Measurements from ENCODE around the gene KRTAP17-1. TPM values are rescaled to one million over a fixed set of nuclear protein-coding genes. Genes with fewer than 3 reads are reported as not detected.

Gene KRTAP17-1
- total RNA-seq, 2 experiments from 2014 or later = not detected

DNA sequence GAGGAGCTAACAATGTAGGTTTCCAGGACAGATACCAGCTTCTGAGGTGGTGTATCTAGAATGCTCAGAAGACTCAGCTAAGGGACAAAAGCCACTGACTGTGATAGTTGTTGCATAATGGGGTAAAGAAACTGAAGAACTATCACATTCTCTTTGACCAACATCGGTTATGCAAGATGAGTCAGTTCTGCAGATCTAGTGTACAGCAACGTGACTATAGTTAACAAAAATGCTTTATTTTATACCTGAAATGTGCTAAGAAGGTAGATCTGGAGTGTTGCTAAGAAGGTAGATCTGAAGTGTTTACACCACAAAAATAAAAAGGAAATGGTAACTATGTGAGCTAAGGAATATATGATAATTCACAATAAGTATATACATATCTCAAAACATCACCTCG is 47.8 kb downstream of the KRTAP17-1 start:
- no peak for DNase-seq (ENCODE audit: low spot score)
- CTCF ChIA-PET (ENCODE audit: unreplicated experiment) = no interaction called here
- no TSS peak for BruUV-seq (replicated peaks)
- Histone ChIP-seq H3K36me3 (ENCODE audit: insufficient read depth, low read length) (no peaks in the 10 kb centered on the region), H3K9me3 (ENCODE audit: low read length) (no peaks in the 10 kb centered on the region), H3K4me1 (ENCODE audit: insufficient read depth, low read length, poor library complexity, severe bottlenecking) (no peaks in the 10 kb centered on the region), H3K79me2 (ENCODE audit: insufficient read depth, low read depth, low read length) (no peaks in the 10 kb centered on the region), H3K4me2 (ENCODE audit: low read length) (no peak overlapping the region), H3K9me2 (ENCODE audit: insufficient read depth, low read length) (no peaks in the 10 kb centered on the region), H4K20me1 (ENCODE audit: insufficient read depth, low read length) (no peaks in the 10 kb centered on the region), H2AFZ (ENCODE audit: low read length) (no peak overlapping the region), H3K27ac (ENCODE audit: low read depth, low read length, poor library complexity, severe bottlenecking) (no peak overlapping the region), H3K4me3 (ENCODE audit: low read depth, low read length, poor library complexity, severe bottlenecking) (no peak overlapping the region)
- POLR2A ChIA-PET = no interaction called here
- intact Hi-C loops (cut with micrococcal nuclease; ENCODE audit: unreplicated experiment) = no loop called here
- TF ChIP-seq, protein P1, sequence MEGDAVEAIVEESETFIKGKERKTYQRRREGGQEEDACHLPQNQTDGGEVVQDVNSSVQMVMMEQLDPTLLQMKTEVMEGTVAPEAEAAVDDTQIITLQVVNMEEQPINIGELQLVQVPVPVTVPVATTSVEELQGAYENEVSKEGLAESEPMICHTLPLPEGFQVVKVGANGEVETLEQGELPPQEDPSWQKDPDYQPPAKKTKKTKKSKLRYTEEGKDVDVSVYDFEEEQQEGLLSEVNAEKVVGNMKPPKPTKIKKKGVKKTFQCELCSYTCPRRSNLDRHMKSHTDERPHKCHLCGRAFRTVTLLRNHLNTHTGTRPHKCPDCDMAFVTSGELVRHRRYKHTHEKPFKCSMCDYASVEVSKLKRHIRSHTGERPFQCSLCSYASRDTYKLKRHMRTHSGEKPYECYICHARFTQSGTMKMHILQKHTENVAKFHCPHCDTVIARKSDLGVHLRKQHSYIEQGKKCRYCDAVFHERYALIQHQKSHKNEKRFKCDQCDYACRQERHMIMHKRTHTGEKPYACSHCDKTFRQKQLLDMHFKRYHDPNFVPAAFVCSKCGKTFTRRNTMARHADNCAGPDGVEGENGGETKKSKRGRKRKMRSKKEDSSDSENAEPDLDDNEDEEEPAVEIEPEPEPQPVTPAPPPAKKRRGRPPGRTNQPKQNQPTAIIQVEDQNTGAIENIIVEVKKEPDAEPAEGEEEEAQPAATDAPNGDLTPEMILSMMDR (conservative IDR thresholded peaks at IDR 0.05; ENCODE audit: low read length) = no peak
- TF ChIP-seq EZH2phosphoT487 (IDR thresholded peaks at IDR 0.05; ENCODE audit: borderline replicate concordance, low read depth, low read length) = no peak

DNA sequence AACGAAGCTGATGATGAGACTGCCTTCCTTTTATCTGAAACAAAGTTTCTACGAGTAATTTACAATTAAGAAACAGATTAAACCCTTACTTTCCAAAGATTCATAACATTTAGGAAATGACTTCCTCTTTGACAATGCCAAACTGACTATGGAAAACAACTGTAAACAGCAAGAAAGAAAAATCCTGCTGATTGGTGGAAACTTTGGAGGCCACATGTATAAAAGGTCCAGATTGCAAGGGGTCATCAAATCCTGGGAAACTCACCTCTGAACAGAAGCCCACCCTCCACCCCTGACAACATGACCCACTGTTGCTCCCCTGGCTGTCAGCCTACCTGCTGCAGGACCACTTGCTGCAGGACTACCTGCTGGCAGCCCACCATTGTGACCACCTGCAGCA is 50.4 kb downstream of the KRTAP17-1 start, which contains the start of gene KRTAP9-6:
Gene KRTAP9-6, plus strand, starts transcription at position 301 of the 400 bp plus-strand sequence. Its CDS starts 0 bp downstream, at position 301.
- H3K4me2 ChIP-seq (ENCODE audit: low read length) = no peak within 1 kb of the TSS
- no peaks in the 10 kb centered on the region for H4K20me1 ChIP-seq (ENCODE audit: insufficient read depth, low read length)
- no TSS peak for BruUV-seq (replicated peaks)
- H3K4me3 ChIP-seq (ENCODE audit: low read depth, low read length, poor library complexity, severe bottlenecking) = no peak within 1 kb of the TSS
- H2AFZ ChIP-seq (ENCODE audit: low read length) = no peak within 1 kb of the TSS
- ChIA-PET POLR2A (no interaction called here), CTCF (ENCODE audit: unreplicated experiment) (no interaction called here)
- no peak for DNase-seq (ENCODE audit: low spot score)
- no peaks in the 10 kb centered on the region for H3K36me3 ChIP-seq (ENCODE audit: insufficient read depth, low read length)
- H3K4me1 ChIP-seq (ENCODE audit: insufficient read depth, low read length, poor library complexity, severe bottlenecking) = no peaks in the 10 kb centered on the region
- H3K79me2 ChIP-seq (ENCODE audit: insufficient read depth, low read depth, low read length) = no peaks in the 10 kb centered on the region
- no peak within 1 kb of the TSS for H3K27ac ChIP-seq (ENCODE audit: low read depth, low read length, poor library complexity, severe bottlenecking)
- H3K9me3 ChIP-seq (ENCODE audit: low read length) = no peaks in the 10 kb centered on the region
- TF ChIP-seq, protein P1 (conservative IDR thresholded peaks at IDR 0.05; ENCODE audit: low read length) = no peak
- TF ChIP-seq EZH2phosphoT487 (IDR thresholded peaks at IDR 0.05; ENCODE audit: borderline replicate concordance, low read depth, low read length) = no peak
- no peaks in the 10 kb centered on the region for H3K9me2 ChIP-seq (ENCODE audit: insufficient read depth, low read length)
- intact Hi-C loops (cut with micrococcal nuclease; ENCODE audit: unreplicated experiment) = no loop called here

Small RNA genes within 50 kb of the gene (small RNA-seq; reads per million reads assigned to genes)
- gene KRTAP9-10P = not detected

Other genes starting within 250 kb of the KRTAP17-1 start
Only the 30 nearest of the 35 such genes appear.
- gene KRTAP4-9, start 210.3 kb downstream of the KRTAP17-1 start, total RNA-seq (2014; rRNA removed; shearing (Covaris generic)) = not detected in 2 replicates
- not detected in 2 replicates for gene KRTAP4-9, start 210.3 kb downstream of the KRTAP17-1 start, total RNA-seq (2022)
- gene KRTAP4-11, start 197.3 kb downstream of the KRTAP17-1 start, total RNA-seq (2014; rRNA removed; shearing (Covaris generic)) = not detected in 2 replicates
- gene KRTAP4-11, start 197.3 kb downstream of the KRTAP17-1 start, total RNA-seq (2022) = not detected in 2 replicates
- not detected in 2 replicates for gene KRTAP4-12, start 191.5 kb downstream of the KRTAP17-1 start, total RNA-seq (2014; rRNA removed; shearing (Covaris generic))
- gene KRTAP4-12, start 191.5 kb downstream of the KRTAP17-1 start, total RNA-seq (2022) = not detected in 2 replicates
- gene KRTAP4-6, start 175.2 kb downstream of the KRTAP17-1 start, total RNA-seq (2014; rRNA removed; shearing (Covaris generic)) = not detected in 2 replicates
- gene KRTAP4-6, start 175.2 kb downstream of the KRTAP17-1 start, total RNA-seq (2022) = not detected in 2 replicates
- gene KRTAP4-5, start 165.9 kb downstream of the KRTAP17-1 start, total RNA-seq (2014; rRNA removed; shearing (Covaris generic)) = not detected in 2 replicates
- gene KRTAP4-5, start 165.9 kb downstream of the KRTAP17-1 start, total RNA-seq (2022) = not detected in 2 replicates
- gene KRTAP4-4, start 155.0 kb downstream of the KRTAP17-1 start, total RNA-seq (2014; rRNA removed; shearing (Covaris generic)) = not detected in 2 replicates
- not detected in 2 replicates for gene KRTAP4-4, start 155.0 kb downstream of the KRTAP17-1 start, total RNA-seq (2022)
- not detected in 2 replicates for gene KRTAP4-3, start 147.5 kb downstream of the KRTAP17-1 start, total RNA-seq (2014; rRNA removed; shearing (Covaris generic))
- not detected in 2 replicates for gene KRTAP4-3, start 147.5 kb downstream of the KRTAP17-1 start, total RNA-seq (2022)
- gene KRTAP4-2, start 137.5 kb downstream of the KRTAP17-1 start, total RNA-seq (2014; rRNA removed; shearing (Covaris generic)) = not detected in 2 replicates
- gene KRTAP4-2, start 137.5 kb downstream of the KRTAP17-1 start, total RNA-seq (2022) = not detected in 2 replicates
- not detected in 2 replicates for gene KRTAP4-1, start 130.8 kb downstream of the KRTAP17-1 start, total RNA-seq (2014; rRNA removed; shearing (Covaris generic))
- not detected in 2 replicates for gene KRTAP4-1, start 130.8 kb downstream of the KRTAP17-1 start, total RNA-seq (2022)
- not detected in 2 replicates for gene KRTAP9-1, start 125.8 kb downstream of the KRTAP17-1 start, total RNA-seq (2014; rRNA removed; shearing (Covaris generic))
- gene KRTAP9-1, start 125.8 kb downstream of the KRTAP17-1 start, total RNA-seq (2022) = not detected in 2 replicates
- not detected in 2 replicates for gene KRTAP9-2, start 89.1 kb downstream of the KRTAP17-1 start, total RNA-seq (2014; rRNA removed; shearing (Covaris generic))
- gene KRTAP9-2, start 89.1 kb downstream of the KRTAP17-1 start, total RNA-seq (2022) = not detected in 2 replicates
- gene KRTAP9-3, start 83.3 kb downstream of the KRTAP17-1 start, total RNA-seq (2014; rRNA removed; shearing (Covaris generic)) = not detected in 2 replicates
- gene KRTAP9-3, start 83.3 kb downstream of the KRTAP17-1 start, total RNA-seq (2022) = not detected in 2 replicates
- not detected in 2 replicates for gene KRTAP9-8, start 77.7 kb downstream of the KRTAP17-1 start, total RNA-seq (2014; rRNA removed; shearing (Covaris generic))
- not detected in 2 replicates for gene KRTAP9-8, start 77.7 kb downstream of the KRTAP17-1 start, total RNA-seq (2022)
- not detected in 2 replicates for gene KRTAP9-4, start 66.0 kb downstream of the KRTAP17-1 start, total RNA-seq (2014; rRNA removed; shearing (Covaris generic))
- not detected in 2 replicates for gene KRTAP9-4, start 66.0 kb downstream of the KRTAP17-1 start, total RNA-seq (2022)
- gene KRTAP9-9, start 60.3 kb downstream of the KRTAP17-1 start, total RNA-seq (2014; rRNA removed; shearing (Covaris generic)) = not detected in 2 replicates
- gene KRTAP9-9, start 60.3 kb downstream of the KRTAP17-1 start, total RNA-seq (2022) = not detected in 2 replicates
- not detected in 2 replicates for gene KRTAP9-6, start 50.3 kb downstream of the KRTAP17-1 start, total RNA-seq (2014; rRNA removed; shearing (Covaris generic))
- gene KRTAP9-6, start 50.3 kb downstream of the KRTAP17-1 start, total RNA-seq (2022) = not detected in 2 replicates
- not detected in 2 replicates for gene KRTAP9-7, start 40.0 kb downstream of the KRTAP17-1 start, total RNA-seq (2014; rRNA removed; shearing (Covaris generic))
- gene KRTAP9-7, start 40.0 kb downstream of the KRTAP17-1 start, total RNA-seq (2022) = not detected in 2 replicates
- not detected in 2 replicates for gene KRTAP29-1, start 12.9 kb downstream of the KRTAP17-1 start, total RNA-seq (2014; rRNA removed; shearing (Covaris generic))
- not detected in 2 replicates for gene KRTAP29-1, start 12.9 kb downstream of the KRTAP17-1 start, total RNA-seq (2022)
- gene KRTAP16-1, start 6.4 kb downstream of the KRTAP17-1 start, total RNA-seq (2014; rRNA removed; shearing (Covaris generic)) = not detected in 2 replicates
- not detected in 2 replicates for gene KRTAP16-1, start 6.4 kb downstream of the KRTAP17-1 start, total RNA-seq (2022)
- not detected in 2 replicates for gene KRT33A, start 35.1 kb upstream of the KRTAP17-1 start, total RNA-seq (2014; rRNA removed; shearing (Covaris generic))
- gene KRT33A, start 35.1 kb upstream of the KRTAP17-1 start, total RNA-seq (2022) = not detected in 2 replicates
- gene KRT33B, start 54.1 kb upstream of the KRTAP17-1 start, total RNA-seq (2014; rRNA removed; shearing (Covaris generic)) = not detected in 2 replicates
- not detected in 2 replicates for gene KRT33B, start 54.1 kb upstream of the KRTAP17-1 start, total RNA-seq (2022)
- gene KRT34, start 66.6 kb upstream of the KRTAP17-1 start, total RNA-seq (2014; rRNA removed; shearing (Covaris generic)) = not detected in 2 replicates
- not detected in 2 replicates for gene KRT34, start 66.6 kb upstream of the KRTAP17-1 start, total RNA-seq (2022)
- not detected in 2 replicates for gene KRT31, start 81.9 kb upstream of the KRTAP17-1 start, total RNA-seq (2014; rRNA removed; shearing (Covaris generic))
- not detected in 2 replicates for gene KRT31, start 81.9 kb upstream of the KRTAP17-1 start, total RNA-seq (2022)
- gene KRT37, start 108.9 kb upstream of the KRTAP17-1 start, total RNA-seq (2014; rRNA removed; shearing (Covaris generic)) = not detected in 2 replicates
- gene KRT37, start 108.9 kb upstream of the KRTAP17-1 start, total RNA-seq (2022) = not detected in 2 replicates
- gene KRT38, start 125.3 kb upstream of the KRTAP17-1 start, total RNA-seq (2014; rRNA removed; shearing (Covaris generic)) = not detected in 2 replicates
- not detected in 2 replicates for gene KRT38, start 125.3 kb upstream of the KRTAP17-1 start, total RNA-seq (2022)
- gene KRT32, start 151.7 kb upstream of the KRTAP17-1 start, total RNA-seq (2014; rRNA removed; shearing (Covaris generic)) = not detected in 2 replicates
- gene KRT32, start 151.7 kb upstream of the KRTAP17-1 start, total RNA-seq (2022) = not detected in 2 replicates
- not detected in 2 replicates for gene KRT35, start 165.4 kb upstream of the KRTAP17-1 start, total RNA-seq (2014; rRNA removed; shearing (Covaris generic))
- not detected in 2 replicates for gene KRT35, start 165.4 kb upstream of the KRTAP17-1 start, total RNA-seq (2022)
- not detected in 2 replicates for gene KRT36, start 174.2 kb upstream of the KRTAP17-1 start, total RNA-seq (2014; rRNA removed; shearing (Covaris generic))
- not detected in 2 replicates for gene KRT36, start 174.2 kb upstream of the KRTAP17-1 start, total RNA-seq (2022)
- gene KRT13, start 189.9 kb upstream of the KRTAP17-1 start, total RNA-seq (2014; rRNA removed; shearing (Covaris generic)) = not detected in 2 replicates
- not detected in 2 replicates for gene KRT13, start 189.9 kb upstream of the KRTAP17-1 start, total RNA-seq (2022)
- not detected in 2 replicates for gene KRT15, start 203.2 kb upstream of the KRTAP17-1 start, total RNA-seq (2014; rRNA removed; shearing (Covaris generic))
- not detected in 2 replicates for gene KRT15, start 203.2 kb upstream of the KRTAP17-1 start, total RNA-seq (2022)

Measured in OCI-LY7 (cell line).